Subcutaneous adipose tissue (tissue), 4 donors: ENCODE data around the gene INSM1. TPM values are rescaled to one million over a fixed set of nuclear protein-coding genes. Genes with fewer than 3 reads are reported as not detected.

Experiments
- CTCF ChIP-seq: fragments of 450-650 bp; IDR thresholded peaks from one replicate; pipeline ENCODE4 v1.5.1; 2016; ENCODE audit warnings: low read depth, mild to moderate bottlenecking, control low read depth, antibody characterized with exemption, moderate library complexity
- total RNA-seq, 4 donors: library from RNA; depleted of rRNA; stranded (reverse); fragments of >200 nt; gene quantifications; one replicate each; pipeline ENCODE4 v1.1.0, GENCODE V29; 2016

The INSM1 gene
- under 1 TPM in 1 of 4 donors, not detected in 3; 0.17 TPM for total RNA-seq

- TF ChIP-seq CTCF = no peak
Measured at GRCh38 chr20:20367575-20368417, at the start of gene INSM1. Gene INSM1 (plus strand): TSS chr20:20368104. CDS start chr20:20368268, 164 bp downstream.

GRCh38 chr20:20318365-20319161, 49.3 kb upstream of the INSM1 start:
- TF ChIP-seq CTCF = no peak

- no peak for TF ChIP-seq CTCF
Measured at GRCh38 chr20:20321134-20321533, 46.8 kb upstream of the INSM1 start.

GRCh38 chr20:20321917-20322316, 46.0 kb upstream of the INSM1 start:
- TF ChIP-seq CTCF = no peak

- no peak for TF ChIP-seq CTCF
Measured at GRCh38 chr20:20322912-20323311, 45.0 kb upstream of the INSM1 start.

- no peak for TF ChIP-seq CTCF
Measured at GRCh38 chr20:20327746-20328145, 40.2 kb upstream of the INSM1 start.

- no peak for TF ChIP-seq CTCF
Measured at GRCh38 chr20:20329564-20329963, 38.3 kb upstream of the INSM1 start.
